K562 (cell line): ENCODE results near the gene UBR3. TPM values are rescaled to one million over a fixed set of nuclear protein-coding genes. Genes with fewer than 3 reads are reported as not detected.

ENCODE experiments used
- CREM ChIP-seq: IDR thresholded peaks from 2 replicates; pipeline ENCODE4 v1.6.1; 2014; ENCODE audit warnings: antibody characterized with exemption, low read depth
- DPF2 ChIP-seq: fragments of 450-650 bp; IDR thresholded peaks from 2 replicates; pipeline ENCODE4 v1.6.1; 2016
- ELF1 ChIP-seq: fragments of 200-800 bp; sonication (Bioruptor generic); IDR thresholded peaks from 2 replicates; pipeline ENCODE4 v1.6.1; 2016; ENCODE audit warnings: missing genetic modification characterization, missing compliant biosample characterization
- GTF2E2 ChIP-seq: fragments of 200-800 bp; sonication (Bioruptor generic); IDR thresholded peaks from 2 replicates; pipeline ENCODE4 v1.6.1; 2016; ENCODE audit warnings: missing genetic modification characterization, missing compliant biosample characterization
- MBD2 ChIP-seq: sonication (generic); IDR thresholded peaks from 2 replicates; pipeline ENCODE4 v1.6.1; 2016; ENCODE audit warnings: low read depth, borderline replicate concordance
- NEUROD1 ChIP-seq: fragments of 150-350 bp; IDR thresholded peaks from 2 replicates; pipeline ENCODE4 v1.6.1; 2014; ENCODE audit warnings: borderline replicate concordance, low read length, low read depth; ENCODE audit not compliant: partially characterized antibody
- NKRF ChIP-seq: fragments of 450-650 bp; IDR thresholded peaks from 2 replicates; pipeline ENCODE4 v1.6.1; 2016; ENCODE audit warnings: borderline replicate concordance
- SMAD4 ChIP-seq: fragments of 250-450 bp; sonication (Bioruptor Pico); conservative IDR thresholded peaks from 2 replicates; pipeline ENCODE4 v1.8.0; 2021; ENCODE audit warnings: inconsistent platforms, mild to moderate bottlenecking, moderate library complexity
- SMARCA4 ChIP-seq: fragments of 450-650 bp; IDR thresholded peaks from 2 replicates; pipeline ENCODE4 v1.6.1; 2016
- SMARCE1 ChIP-seq: fragments of 450-650 bp; IDR thresholded peaks from 2 replicates; pipeline ENCODE4 v1.7.1; 2016; ENCODE audit warnings: mild to moderate bottlenecking
- TCF7L2 ChIP-seq: fragments of 150-350 bp; IDR thresholded peaks from 2 replicates; pipeline ENCODE4 v1.6.1; 2016; ENCODE audit warnings: low read depth, mild to moderate bottlenecking, low read length, moderate library complexity
- TRIM28 ChIP-seq: fragments of 450-650 bp; IDR thresholded peaks from 2 replicates; pipeline ENCODE4 v1.6.1; 2017
- ZBTB49 ChIP-seq: sonication (generic); formaldehyde crosslinking; IDR thresholded peaks from 2 replicates; pipeline ENCODE4 v1.8.0; 2022; ENCODE audit warnings: missing genetic modification reagents, mild to moderate bottlenecking, borderline replicate concordance
- ZNF384 ChIP-seq: IDR thresholded peaks from 2 replicates; pipeline ENCODE4 v1.6.1; 2012; ENCODE audit warnings: low read depth, low read length, improper control_type of control experiment
- polyA plus RNA-seq, 8 experiments: library from polyadenylated mRNA; depleted of rRNA in 4 of 8; stranded (reverse) in 5 of 8; unstranded in 3 of 8; fragments of >200 nt; fragmentation: Nextera tagmentation in 2 of 8; fragmentation: Illumina TruSeq in 1 of 8; extraction: Ambion mirVana in 2 of 8; extraction: Trizol in 1 of 8; gene quantifications; 2 replicates each; pipeline versions ENCODE4 v1.2.1 to v1.2.3, GENCODE V29; 2011 to 2014; ENCODE audit warnings: inconsistent platforms in 1 of 8, missing spikeins in 1 of 8
- total RNA-seq, 7 experiments: library from RNA; depleted of rRNA in 6 of 7; stranded (reverse); fragments of >200 nt in 6 of 7; fragmentation: Illumina TruSeq in 2 of 7; extraction: Trizol in 2 of 7; gene quantifications; 2 replicates each; pipeline versions ENCODE4 v1.2.1 to v1.2.3, GENCODE V29; 2011 to 2021; ENCODE audit warnings: low replicate concordance in 1 of 7
- TF ChIP-seq, protein P1 (sequence below): fragments of 450-650 bp; IDR thresholded peaks from 2 replicates; pipeline ENCODE4 v1.6.1; 2016

Gene UBR3
- total and polyA plus RNA-seq, 9 of the 15 experiments (the other 6 are each of a cell fraction or from before 2014, with no cell fraction given): 14.4 to 63.5 (median 40.4) TPM

DNA sequence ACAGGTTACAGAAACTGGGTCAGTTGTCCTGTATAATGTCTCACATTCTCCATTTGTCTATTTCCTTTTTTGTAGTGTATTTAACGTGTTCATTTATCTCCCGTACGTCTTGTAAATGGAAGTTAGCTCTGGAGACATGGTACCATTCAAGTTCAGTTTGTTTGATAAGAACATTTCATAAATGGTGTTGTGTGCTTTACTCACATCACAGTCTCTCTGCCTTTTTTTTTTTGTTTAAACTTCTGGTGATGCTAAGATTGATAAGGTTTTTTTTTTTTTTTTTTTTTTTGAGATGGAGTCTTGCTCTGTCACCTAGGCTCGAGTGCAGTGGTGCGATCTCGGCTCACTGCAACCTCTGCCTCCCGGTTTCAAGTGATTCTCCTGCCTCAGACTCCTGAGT lies 41.7 kb downstream of the UBR3 start (continued):
- 0 out of 2 replicates have a peak, but pooled peaks have one; percentile 10 for TF ChIP-seq NKRF
- TF ChIP-seq SMAD4: 0 out of 2 replicates have a peak, but pooled peaks have one; percentile 33
- no peak for TF ChIP-seq ELF1 (tag)
- no peak for TF ChIP-seq ZBTB49 (CRISPR knock-in tag)
- no peak for TF ChIP-seq MBD2
- no peak for TF ChIP-seq NEUROD1
- TF ChIP-seq TRIM28: 0 out of 2 replicates have a peak, but pooled peaks have one; percentile 15
- peak; percentile 97 for TF ChIP-seq ZNF384
- peak; percentile 39; the same call in 1 of the 2 replicates for TF ChIP-seq SMARCE1
- TF ChIP-seq CREM: 0 out of 2 replicates have a peak, but pooled peaks have one; percentile 19
- TF ChIP-seq GTF2E2 (tag): no peak
- peak; percentile 82 for TF ChIP-seq DPF2
- TF ChIP-seq, protein P1, sequence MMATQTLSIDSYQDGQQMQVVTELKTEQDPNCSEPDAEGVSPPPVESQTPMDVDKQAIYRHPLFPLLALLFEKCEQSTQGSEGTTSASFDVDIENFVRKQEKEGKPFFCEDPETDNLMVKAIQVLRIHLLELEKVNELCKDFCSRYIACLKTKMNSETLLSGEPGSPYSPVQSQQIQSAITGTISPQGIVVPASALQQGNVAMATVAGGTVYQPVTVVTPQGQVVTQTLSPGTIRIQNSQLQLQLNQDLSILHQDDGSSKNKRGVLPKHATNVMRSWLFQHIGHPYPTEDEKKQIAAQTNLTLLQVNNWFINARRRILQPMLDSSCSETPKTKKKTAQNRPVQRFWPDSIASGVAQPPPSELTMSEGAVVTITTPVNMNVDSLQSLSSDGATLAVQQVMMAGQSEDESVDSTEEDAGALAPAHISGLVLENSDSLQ: 0 out of 2 replicates have a peak, but pooled peaks have one; percentile 22
- no peak for TF ChIP-seq TCF7L2
- TF ChIP-seq SMARCA4: peak; percentile 66
- TF ChIP-seq, all 486 proteins: peak for 16
